Astrocyte of the spinal cord (primary cell): ENCODE measurements around the gene RAB20.
"Not testable (repeated sequence)": the region's sequence is repeated elsewhere in the genome, so short reads cannot be mapped to it uniquely, and the experiment has no call there.

Experiments used
- DNase-seq: peaks from one replicate; pipeline ENCODE4 v3.0.0; 2011; ENCODE audit warnings: low read depth, low spot score
- H3K4me3 ChIP-seq: 2 replicates; pipeline ENCODE4 v1.5.1; 2011; ENCODE audit warnings: low read depth, mild to moderate bottlenecking, low read length, moderate library complexity
- CTCF ChIP-seq: IDR thresholded peaks from 2 replicates; pipeline ENCODE4 v1.5.1; 2012; ENCODE audit warnings: low read depth, mild to moderate bottlenecking, low read length, inconsistent platforms
- in situ Hi-C: cut with HindIII; loops from 2 replicates; pipeline ENCODE4 v1.10.0; 2017; ENCODE audit warnings: low sequenced_read_pairs

Gene RAB20

DNA sequence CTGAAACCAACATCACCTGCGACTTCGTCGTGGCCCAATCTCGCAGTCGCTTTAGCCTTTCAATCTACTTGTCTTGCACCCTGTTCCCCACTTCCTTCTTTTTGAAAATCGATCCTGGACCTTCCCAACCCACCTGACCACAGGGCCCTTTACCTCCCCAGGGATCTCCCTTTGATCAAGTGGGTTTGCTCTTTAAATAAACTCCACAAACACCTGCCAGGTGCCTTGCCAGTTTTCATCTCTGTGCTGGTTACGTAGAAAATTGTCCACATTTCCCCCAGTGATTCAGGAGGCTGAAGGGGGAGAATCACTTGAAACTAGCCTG is 14.5 kb upstream of the RAB20 start:
- in situ Hi-C loops = no loop called here

DNA sequence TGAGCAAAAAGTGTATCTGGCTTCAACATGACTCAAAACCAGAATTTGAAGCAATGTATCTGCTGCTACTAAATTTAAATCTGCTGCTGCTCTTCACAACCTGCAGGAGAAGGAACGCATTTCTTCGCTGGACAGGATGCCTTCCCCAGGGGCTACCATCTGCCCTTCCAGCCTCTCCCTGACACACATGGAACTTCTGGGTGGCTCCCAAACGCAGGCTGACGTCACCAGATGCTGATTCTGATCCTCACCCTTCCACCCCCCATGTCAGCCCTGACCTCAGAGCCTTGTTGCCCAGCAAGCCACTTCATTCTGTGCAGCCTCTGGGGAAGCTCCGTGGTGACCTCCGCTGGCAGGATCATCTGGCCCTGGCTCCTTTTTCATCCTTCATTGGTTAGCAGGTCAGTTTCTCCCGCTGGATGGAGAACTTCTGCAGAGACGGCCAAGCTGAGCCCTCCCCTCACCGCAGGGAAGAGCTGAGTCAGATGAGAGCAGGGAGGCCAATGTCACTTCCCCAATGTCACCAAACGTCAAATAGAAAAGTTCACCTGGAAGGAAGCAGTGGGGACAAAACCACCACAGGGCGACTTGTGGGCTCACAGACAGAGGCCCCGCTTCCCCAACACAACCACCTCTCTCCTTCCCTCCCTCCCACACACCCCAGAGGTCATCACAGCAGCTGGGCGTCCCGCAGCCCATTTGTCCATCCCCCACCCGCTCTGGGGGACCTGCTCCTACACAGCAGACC is 14.0 kb upstream of the RAB20 start:
- TF ChIP-seq CTCF = no peak
- no peak overlapping the region for H3K4me3 ChIP-seq
- no peak for DNase-seq
- in situ Hi-C loops = no loop called here

More for the DNA sequence above, 14.5 kb upstream of the RAB20 start:
- no peak for TF ChIP-seq CTCF
- no peak overlapping the region for H3K4me3 ChIP-seq
- no peak for DNase-seq

DNA sequence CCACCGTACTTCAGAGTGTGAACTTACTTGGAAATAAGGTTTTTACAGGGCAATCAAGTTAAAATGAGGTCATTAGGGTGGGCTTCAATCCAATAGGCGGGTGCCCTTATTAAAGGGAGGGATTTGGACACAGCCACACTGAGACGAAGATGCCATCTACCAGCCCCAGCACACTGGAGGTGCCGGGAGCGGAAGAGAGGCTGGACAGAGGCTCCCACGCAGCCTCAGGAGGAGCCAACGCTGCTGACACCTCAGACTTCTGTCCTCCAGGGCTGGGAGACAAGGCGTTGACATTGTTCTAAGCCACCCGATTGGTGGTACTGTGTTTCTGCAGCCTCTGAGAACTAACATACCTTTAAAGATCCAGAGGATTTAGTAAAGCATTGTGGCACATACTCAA is 12.6 kb upstream of the RAB20 start:
- in situ Hi-C loops = no loop called here
- H3K4me3 ChIP-seq = no peak overlapping the region
- TF ChIP-seq CTCF = no peak
- DNase-seq = no peak

GRCh38 chr13:110572778-110573118 is 11.2 kb upstream of the RAB20 start:
- TF ChIP-seq CTCF = no peak
- in situ Hi-C loops = no loop called here
- no peak for DNase-seq
- no peak overlapping the region for H3K4me3 ChIP-seq

GRCh38 chr13:110571896-110572777 is 10.6 kb upstream of the RAB20 start:
- no peak for TF ChIP-seq CTCF
- H3K4me3 ChIP-seq = no peak overlapping the region
- DNase-seq = no peak
- in situ Hi-C loops = no loop called here

DNA sequence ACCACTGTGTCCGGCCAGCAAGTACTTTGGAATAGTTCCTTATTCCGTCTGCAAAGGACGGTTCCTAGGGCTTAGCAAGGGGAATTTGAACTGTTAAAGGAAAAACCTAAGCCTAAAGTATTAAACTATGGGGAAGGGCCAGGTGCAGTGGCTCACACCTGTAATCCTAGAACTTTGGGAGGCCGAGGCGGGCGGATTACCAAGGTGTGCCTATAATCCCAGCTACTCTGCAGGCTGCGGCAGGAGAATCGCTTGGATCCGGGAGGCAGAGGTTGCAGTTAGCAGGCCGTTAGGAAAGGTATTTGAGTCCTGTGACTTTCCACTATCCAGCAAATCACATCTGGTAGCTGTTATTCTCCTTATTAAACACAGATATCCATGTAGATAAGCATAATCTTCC is 9.4 kb upstream of the RAB20 start:
- in situ Hi-C loops = no loop called here
- no peak for DNase-seq
- H3K4me3 ChIP-seq = no peak overlapping the region
- no peak for TF ChIP-seq CTCF

DNA sequence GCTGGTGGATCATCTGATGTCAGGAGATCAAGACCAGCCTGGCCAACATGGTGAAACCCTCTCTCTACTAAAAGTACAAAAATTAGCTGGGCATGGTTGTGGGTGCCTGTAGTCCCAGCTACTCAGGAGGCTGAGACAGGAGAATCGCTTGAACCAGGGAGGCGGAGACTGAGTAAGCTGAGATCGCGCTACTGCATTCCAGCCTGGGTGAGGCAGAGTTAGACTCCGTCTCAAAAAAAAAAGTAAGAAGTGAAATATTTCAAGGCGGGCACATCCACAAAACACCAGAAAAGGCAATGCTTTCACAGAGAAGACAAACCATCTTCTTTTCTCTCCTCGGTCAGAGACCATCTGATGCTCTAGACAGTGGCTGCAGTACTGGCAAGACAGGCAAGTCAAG is 8.4 kb upstream of the RAB20 start:
- DNase-seq, in situ Hi-C loops: not testable (repeated sequence)

More for the DNA sequence above, 8.4 kb upstream of the RAB20 start:
- not testable (repeated sequence) for H3K4me3 ChIP-seq
